GM19035 (cell line): ENCODE results near the gene CXXC1.
A peak's percentile ranks its signal among the peaks of the same experiment; 100 is the strongest.
"Not testable (repeated sequence)": the region's sequence is repeated elsewhere in the genome, so short reads cannot be mapped to it uniquely, and the experiment has no call there.

ENCODE experiments used
- ATAC-seq: cut with Tn5 transposase; IDR thresholded peaks from one replicate; pipeline ENCODE4 v1.9.1; 2021; ENCODE audit not compliant: unreplicated experiment

Gene CXXC1

DNA sequence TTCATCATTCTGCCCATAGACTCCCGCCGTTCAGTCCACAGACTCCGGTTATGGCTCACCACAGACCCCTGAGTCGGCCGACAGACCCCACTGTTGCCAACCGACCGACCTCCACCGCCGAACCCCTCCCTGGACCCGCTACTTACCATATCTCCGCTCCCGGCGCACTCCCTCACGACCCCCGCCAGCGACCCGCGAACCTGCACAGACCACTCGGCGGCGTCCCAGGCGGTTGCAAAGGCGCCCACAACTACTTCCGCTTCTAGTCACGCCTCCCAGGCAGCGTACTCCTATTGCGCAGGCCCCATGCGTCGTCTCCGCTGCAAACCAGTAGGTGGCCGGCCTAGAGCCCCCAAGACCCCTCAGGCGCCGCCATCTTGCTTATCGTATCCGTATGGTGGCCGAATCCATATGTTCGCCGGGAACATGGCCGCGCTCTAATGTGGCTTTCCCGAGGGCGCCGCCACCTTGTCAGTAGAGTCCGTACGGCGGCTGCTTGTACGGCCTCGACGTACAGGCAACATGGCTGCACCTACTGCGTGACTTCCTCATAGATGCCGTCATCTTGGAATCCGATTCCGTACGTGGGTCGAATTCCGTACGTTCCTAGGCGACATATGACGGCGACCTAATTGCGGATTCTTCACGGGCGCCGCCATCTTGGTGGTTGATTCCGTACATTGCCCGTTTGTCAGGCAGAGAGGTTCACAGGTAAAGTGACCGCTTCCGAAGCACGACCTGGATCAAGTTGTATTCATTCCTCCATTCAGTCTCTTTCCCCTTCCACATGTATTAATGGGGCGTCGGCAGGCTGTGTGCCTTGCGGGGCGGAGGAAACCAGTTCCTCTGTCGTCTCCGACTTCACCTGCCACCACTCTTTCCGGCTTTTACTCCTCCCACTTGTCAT lies at the start of gene CXXC1:
Gene CXXC1 (minus strand): TSS at position 252 of the 907 bp plus-strand sequence. CDS start 103 bp downstream, at position 149.
- peak; percentile 93 for ATAC-seq

- no peak for ATAC-seq
Measured at GRCh38 chr18:50334546-50335152, 47.2 kb upstream of the CXXC1 start.

DNA sequence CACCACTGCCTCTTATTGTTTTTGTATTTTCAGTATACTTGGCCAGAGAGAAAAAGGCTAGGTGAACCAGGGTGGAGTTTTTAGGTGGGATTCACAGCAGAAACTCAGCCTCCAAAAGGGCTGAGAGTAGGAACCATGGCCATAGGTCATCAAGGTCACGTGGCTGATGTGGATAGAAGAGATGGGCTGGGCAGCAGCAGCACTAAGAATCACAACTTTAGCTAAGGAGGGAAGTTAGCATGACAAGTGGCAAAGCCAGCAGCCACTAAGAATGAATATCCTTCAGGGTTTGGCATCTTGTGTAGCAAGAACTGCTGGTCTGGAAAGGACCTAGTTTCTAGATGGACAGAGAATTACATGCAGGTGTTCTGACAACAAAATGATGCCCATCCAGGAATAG lies 44.2 kb upstream of the CXXC1 start:
- no peak for ATAC-seq

- ATAC-seq = no peak
Measured at GRCh38 chr18:50330176-50330575, 42.7 kb upstream of the CXXC1 start.

GRCh38 chr18:50327983-50328382 lies 40.5 kb upstream of the CXXC1 start:
- ATAC-seq = no peak

- ATAC-seq = peak; percentile 77
Measured at GRCh38 chr18:50320719-50321118, 33.2 kb upstream of the CXXC1 start.

GRCh38 chr18:50315100-50315871 lies 27.8 kb upstream of the CXXC1 start:
- peak; percentile 75 for ATAC-seq

GRCh38 chr18:50313873-50314460 lies 26.5 kb upstream of the CXXC1 start:
- ATAC-seq = no peak

DNA sequence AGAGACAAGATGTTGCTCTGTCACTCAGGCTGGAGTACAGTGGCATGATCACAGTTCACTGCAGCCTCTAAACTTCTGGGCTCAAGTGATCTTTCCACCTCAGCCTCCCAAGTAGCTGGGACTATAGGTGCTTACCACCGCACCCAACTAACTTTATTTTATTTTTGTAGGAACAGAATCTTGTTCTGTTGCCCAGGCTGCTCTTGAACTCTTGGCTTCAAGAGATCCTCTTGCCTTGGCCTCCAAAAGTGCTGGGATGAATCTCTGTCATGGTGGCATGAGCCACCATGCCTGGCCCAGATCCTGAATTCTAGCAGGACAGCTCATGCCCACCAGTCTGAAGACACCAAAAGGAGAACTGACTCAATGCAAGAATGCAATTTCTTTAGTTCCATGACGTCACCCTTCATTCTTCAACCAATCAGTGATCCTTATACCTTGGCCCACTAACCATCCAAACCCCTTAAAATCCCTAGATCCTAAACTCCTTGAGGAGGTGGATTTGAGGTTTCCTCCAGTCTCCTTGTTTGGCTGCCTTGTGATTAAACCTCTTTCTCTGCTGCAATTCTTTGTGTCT lies 25.6 kb upstream of the CXXC1 start:
- ATAC-seq = peak; percentile 26

- ATAC-seq = peak; percentile 61
Measured at GRCh38 chr18:50312296-50313030, 25.0 kb upstream of the CXXC1 start.

DNA sequence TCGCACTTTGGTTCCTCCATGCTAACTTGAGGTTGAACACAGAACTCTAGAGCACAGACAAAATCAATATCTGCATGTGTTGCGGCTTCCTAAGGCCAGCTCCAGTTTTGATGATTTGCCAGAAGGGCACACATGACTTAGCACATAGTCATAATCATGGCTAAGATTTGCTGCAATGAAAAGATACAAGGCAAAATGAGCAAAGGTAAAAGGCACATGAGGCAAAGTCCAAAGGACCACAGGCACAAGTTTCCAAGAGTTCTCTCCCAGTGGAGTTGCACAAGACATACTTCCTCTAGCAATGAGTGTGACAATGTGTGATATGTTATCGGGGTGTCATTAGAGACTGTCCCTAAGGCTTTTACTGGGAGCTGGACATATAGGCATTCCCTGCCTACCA lies 24.2 kb upstream of the CXXC1 start:
- ATAC-seq = no peak

- ATAC-seq = no peak
Measured at GRCh38 chr18:50310080-50310479, 22.6 kb upstream of the CXXC1 start.

GRCh38 chr18:50308851-50309250 lies 21.4 kb upstream of the CXXC1 start:
- not testable (repeated sequence) for ATAC-seq

- peak; percentile 90 for ATAC-seq
Measured at GRCh38 chr18:50307738-50308470, 20.4 kb upstream of the CXXC1 start.

DNA sequence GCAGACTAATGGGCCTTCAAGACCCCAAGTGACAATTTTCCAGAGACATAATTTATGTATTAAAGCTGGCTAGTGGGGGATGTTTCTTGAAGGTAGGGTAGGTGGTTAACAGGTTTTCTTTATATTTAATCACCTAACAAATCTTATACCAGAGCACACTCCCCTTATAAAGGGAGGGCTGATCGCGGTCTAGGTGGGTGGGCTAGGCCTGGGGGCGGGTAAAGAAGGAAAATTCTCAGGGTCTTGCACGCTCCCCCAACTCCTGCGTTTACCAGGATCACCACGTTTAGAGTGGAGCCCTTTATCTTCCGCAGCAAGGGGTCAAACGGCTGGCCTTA lies 19.9 kb upstream of the CXXC1 start:
- ATAC-seq = no peak

DNA sequence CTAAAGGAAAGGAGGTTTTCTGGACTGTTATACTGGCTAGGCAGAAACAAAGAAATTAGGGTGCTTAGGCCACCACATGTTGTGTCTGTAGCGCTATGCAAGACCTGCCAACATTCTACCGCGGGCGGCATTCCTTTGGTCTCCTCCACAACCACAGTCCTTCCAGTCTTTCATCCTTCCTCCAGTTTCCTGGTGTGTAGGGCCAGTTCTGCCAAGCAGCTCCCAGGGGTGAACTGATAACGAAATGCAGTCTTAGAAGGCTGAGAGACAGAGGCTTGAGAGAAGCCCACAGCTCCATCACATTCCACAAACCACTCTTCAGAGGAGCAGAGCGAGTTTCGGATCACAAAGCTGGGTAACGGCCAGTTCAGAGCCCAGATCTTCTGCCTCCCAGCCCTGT lies 19.5 kb upstream of the CXXC1 start:
- ATAC-seq = no peak

GRCh38 chr18:50301074-50301473 lies 13.6 kb upstream of the CXXC1 start:
- ATAC-seq = no peak

- ATAC-seq = no peak
Measured at GRCh38 chr18:50299626-50300388, 12.3 kb upstream of the CXXC1 start.
